HCT116 (cell line): ENCODE results near the gene XRN1. TPM values are rescaled to one million over a fixed set of nuclear protein-coding genes. Genes with fewer than 3 reads are reported as not detected.
"Not testable (repeated sequence)": the region's sequence is repeated elsewhere in the genome, so short reads cannot be mapped to it uniquely, and the experiment has no call there.

Experiments used
- ATAC-seq: fragments of 200-7000 bp; cut with Tn5 transposase; 2 replicates; pipeline ENCODE4 v1.9.1; 2020; ENCODE audit warnings: mild to moderate bottlenecking, moderate library complexity
- BruUV-seq: library from RNA; stranded (reverse); fragments of 400-500 nt; replicated peaks from 2 replicates; lab custom pipeline; 2021; lab: Mats Ljungman, UMichigan
- CTCF ChIA-PET: fragments of 300-600 bp; sonication (Branson Sonifier 250); formaldehyde crosslinking; loops from one replicate; lab custom pipeline; 2021; ENCODE audit warnings: antibody characterized with exemption; lab: Charles Lee
- POLR2A ChIA-PET: fragments of 300-600, 350-600 bp; sonication (Branson Sonifier 250); formaldehyde crosslinking; loops from one replicate; lab custom pipeline; 2021; ENCODE audit warnings: antibody characterized with exemption; lab: Charles Lee
- RAD21 ChIA-PET, 2 experiments: fragments of 300-600 bp; sonication (Branson Sonifier 250); formaldehyde crosslinking; loops; one replicate each; lab custom pipeline; 2023; ENCODE audit warnings: low total read pairs in 2 of 2; ENCODE audit not compliant: uncharacterized antibody in 2 of 2, unreplicated experiment in 2 of 2, low non-redundant PET in 1 of 2; lab: Charles Lee
- DNase-seq: peaks from one replicate; pipeline ENCODE4 v3.0.0-alpha.2; 2010; ENCODE audit warnings: low read depth, low spot score
- H2AFZ ChIP-seq: fragments of 200-600 bp; shearing (Covaris generic), sonication (generic); 2 replicates; pipeline ENCODE4 v1.6.1; 2017; ENCODE audit warnings: low read depth, mixed run types, mixed read lengths, antibody characterized with exemption, low read length; ENCODE audit not compliant: poor library complexity, severe bottlenecking
- H3K27ac ChIP-seq: 2 replicates; pipeline ENCODE4 v1.5.1; 2012; ENCODE audit warnings: low read depth, low read length
- H3K27me3 ChIP-seq: fragments of 200-600 bp; sonication (generic); 2 replicates; pipeline ENCODE4 v1.6.1; 2016; ENCODE audit warnings: mixed run types, low read length, mixed read lengths; ENCODE audit not compliant: insufficient read depth
- H3K36me3 ChIP-seq, 2 experiments: fragments of 200-500 bp in 1 of 2; fragments of 200-600 bp in 1 of 2; sonication (Bioruptor generic) in 1 of 2; sonication (generic) in 1 of 2; 2 replicates each; pipeline versions ENCODE4 v1.5.1 to v1.6.1; 2014 to 2016; ENCODE audit warnings: low read length in 2 of 2, inconsistent platforms in 1 of 2, mixed read lengths in 1 of 2, mixed run types in 1 of 2; ENCODE audit not compliant: insufficient read depth in 2 of 2, control insufficient read depth in 1 of 2
- H3K4me1 ChIP-seq, 2 experiments: fragments of 200-600 bp in 1 of 2; sonication (generic) in 1 of 2; 2 replicates each; pipeline versions ENCODE4 v1.5.1 to v1.6.1; 2012 to 2017; ENCODE audit warnings: low read length in 2 of 2, inconsistent platforms in 1 of 2, mild to moderate bottlenecking in 1 of 2, mixed read lengths in 1 of 2, mixed run types in 1 of 2, moderate library complexity in 1 of 2; ENCODE audit not compliant: insufficient read depth in 2 of 2, control insufficient read depth in 1 of 2
- H3K4me2 ChIP-seq: fragments of 200-600 bp; sonication (generic); 2 replicates; pipeline ENCODE4 v1.6.1; 2017; ENCODE audit warnings: mixed run types, low read length, mixed read lengths
- H3K4me3 ChIP-seq, 2 experiments: fragments of 200-600 bp in 1 of 2; sonication (generic) in 1 of 2; replicated peaks in 1 of 2; 2 replicates each; pipeline ENCODE4 v1.5.1; 2011 to 2016; ENCODE audit warnings: low read length in 2 of 2, control low read depth in 1 of 2, low read depth in 1 of 2, mild to moderate bottlenecking in 1 of 2, mixed read lengths in 1 of 2, mixed run types in 1 of 2
- H3K79me2 ChIP-seq: fragments of 200-600 bp; sonication (generic); 2 replicates; pipeline ENCODE4 v1.6.1; 2017; ENCODE audit warnings: mild to moderate bottlenecking, mixed run types, low read length, moderate library complexity, mixed read lengths; ENCODE audit not compliant: insufficient read depth
- H3K9ac ChIP-seq: fragments of 200-600 bp; sonication (generic); 2 replicates; pipeline ENCODE4 v1.6.1; 2016; ENCODE audit warnings: low read length, mixed read lengths
- H3K9me2 ChIP-seq: fragments of 200-600 bp; sonication (generic), shearing (Covaris generic); 2 replicates; pipeline ENCODE4 v1.6.1; 2017; ENCODE audit warnings: mixed run types, mild to moderate bottlenecking, moderate library complexity; ENCODE audit not compliant: insufficient read depth
- H3K9me3 ChIP-seq, 2 experiments: fragments of 200-500 bp in 1 of 2; fragments of 200-600 bp in 1 of 2; sonication (Bioruptor generic) in 1 of 2; sonication (generic) in 1 of 2; 2 replicates each; pipeline ENCODE4 v1.6.1; 2014 to 2017; ENCODE audit warnings: low read length in 2 of 2, mixed read lengths in 2 of 2, inconsistent platforms in 1 of 2, low read depth in 1 of 2, mild to moderate bottlenecking in 1 of 2, mixed run types in 1 of 2, moderate library complexity in 1 of 2; ENCODE audit not compliant: control insufficient read depth in 1 of 2, insufficient read depth in 1 of 2
- H4K20me1 ChIP-seq: fragments of 200-600 bp; sonication (generic), shearing (Covaris generic); 2 replicates; pipeline ENCODE4 v1.6.1; 2017; ENCODE audit warnings: mixed run types, mild to moderate bottlenecking, moderate library complexity; ENCODE audit not compliant: insufficient read depth
- CBX3 ChIP-seq: IDR thresholded peaks from 2 replicates; pipeline ENCODE4 v1.6.1; 2012; ENCODE audit warnings: low read depth
- EZH2phosphoT487 ChIP-seq: fragments of 200-600 bp; IDR thresholded peaks from 2 replicates; pipeline ENCODE4 v1.6.1; 2018; ENCODE audit warnings: antibody characterized with exemption, borderline replicate concordance
- JUND ChIP-seq: IDR thresholded peaks from 2 replicates; pipeline ENCODE4 v1.6.1; 2012
- POLR2A ChIP-seq: IDR thresholded peaks from 2 replicates; pipeline ENCODE4 v1.7.0; 2011; ENCODE audit warnings: borderline replicate concordance; ENCODE audit not compliant: insufficient read depth, insufficient read length; ENCODE audit errors: extremely low read depth
- SIN3A ChIP-seq: IDR thresholded peaks from 2 replicates; pipeline ENCODE4 v1.6.1; 2012; ENCODE audit warnings: low read depth
- SP1 ChIP-seq: IDR thresholded peaks from 2 replicates; pipeline ENCODE4 v1.6.1; 2012; ENCODE audit warnings: low read depth
- ZFX ChIP-seq: fragments of 450-650 bp; IDR thresholded peaks from 2 replicates; pipeline ENCODE4 v1.6.1; 2017
- ZNF274 ChIP-seq: fragments of 200-500 bp; sonication (Bioruptor generic); IDR thresholded peaks from 2 replicates; pipeline ENCODE4 v1.6.1; 2014; ENCODE audit warnings: mild to moderate bottlenecking, low read depth, low read length, inconsistent platforms
- intact Hi-C: fragments of 100-400 bp; cut with micrococcal nuclease; formaldehyde crosslinking; loops from 2 replicates; pipeline ENCODE4 v1.10.0; 2022
- total RNA-seq: library from RNA; stranded (reverse); gene quantifications from one replicate; pipeline ENCODE4 v1.2.1, GENCODE V29; 2021; ENCODE audit not compliant: unreplicated experiment
- TF ChIP-seq, protein P1 (sequence below): IDR thresholded peaks from 2 replicates; pipeline ENCODE4 v1.6.1; 2012
- TF ChIP-seq, protein P2 (sequence below), 3 experiments: fragments of 200-600 bp in 1 of 3; sonication (generic) in 1 of 3; IDR thresholded peaks in 2 of 3; conservative IDR thresholded peaks in 1 of 3; 2 replicates each; pipeline ENCODE4 v1.5.1; 2012 to 2017; ENCODE audit warnings: low read depth in 2 of 3, low read length in 2 of 3, antibody characterized with exemption in 1 of 3, borderline replicate concordance in 1 of 3, control low read depth in 1 of 3, mild to moderate bottlenecking in 1 of 3, mixed read lengths in 1 of 3, mixed run types in 1 of 3, moderate library complexity in 1 of 3; ENCODE audit not compliant: insufficient read depth in 1 of 3
- TF ChIP-seq, protein P3 (sequence below): IDR thresholded peaks from 2 replicates; pipeline ENCODE4 v1.6.1; 2012

XRN1 gene
- total RNA-seq, 1 experiment from 2014 or later: 21.3 TPM

DNA sequence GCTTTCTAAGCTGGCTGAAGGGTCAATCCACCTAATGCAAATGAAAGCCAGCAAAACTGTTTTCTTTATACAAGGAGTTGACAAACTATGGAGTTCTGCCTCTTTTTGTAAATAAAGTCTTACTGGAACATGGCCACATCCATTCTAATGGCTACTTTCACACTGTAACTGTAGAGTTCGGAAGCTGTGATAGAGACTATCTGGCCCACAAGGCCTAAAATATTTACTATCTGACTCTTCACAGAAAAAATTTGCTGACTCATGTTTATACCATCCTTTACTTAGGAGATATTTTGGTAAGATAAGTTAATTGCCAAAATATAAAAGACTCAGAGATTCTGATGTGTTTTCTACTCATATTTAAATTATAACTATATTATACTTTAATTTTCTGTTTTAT is 128.7 kb downstream of the XRN1 start:
- no peak for DNase-seq
- no peak overlapping the region for H2AFZ ChIP-seq
- intact Hi-C loops: no loop called here
- POLR2A ChIA-PET: no interaction called here
- H3K4me1 ChIP-seq: peaks cover 0 to 7% of the 10 kb centered on the region in 2 experiments; a peak in 3 of 4 replicates
- no peaks in the 10 kb centered on the region for H4K20me1 ChIP-seq
- TF ChIP-seq CBX3 (no peak), SP1 (no peak), ZNF274 (no peak), POLR2A (no peak), EZH2phosphoT487 (no peak), JUND (no peak), ZFX (no peak), SIN3A (no peak)
- TF ChIP-seq, protein P1, sequence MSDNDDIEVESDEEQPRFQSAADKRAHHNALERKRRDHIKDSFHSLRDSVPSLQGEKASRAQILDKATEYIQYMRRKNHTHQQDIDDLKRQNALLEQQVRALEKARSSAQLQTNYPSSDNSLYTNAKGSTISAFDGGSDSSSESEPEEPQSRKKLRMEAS: no peak
- CTCF ChIA-PET: no interaction called here
- H3K36me3 ChIP-seq: no peaks in the 10 kb centered on the region
- H3K9me2 ChIP-seq: no peaks in the 10 kb centered on the region
- H3K9me3 ChIP-seq: no peaks in the 10 kb centered on the region
- no peaks in the 10 kb centered on the region for H3K79me2 ChIP-seq
- ATAC-seq: no peak
- no TSS peak for BruUV-seq
- H3K9ac ChIP-seq: no peak overlapping the region
- H3K4me2 ChIP-seq: no peak overlapping the region
- RAD21 ChIA-PET: no interaction called here
- no peaks in the 10 kb centered on the region for H3K27me3 ChIP-seq
- H3K4me3 ChIP-seq: no peak overlapping the region
- H3K27ac ChIP-seq: no peak overlapping the region

DNA sequence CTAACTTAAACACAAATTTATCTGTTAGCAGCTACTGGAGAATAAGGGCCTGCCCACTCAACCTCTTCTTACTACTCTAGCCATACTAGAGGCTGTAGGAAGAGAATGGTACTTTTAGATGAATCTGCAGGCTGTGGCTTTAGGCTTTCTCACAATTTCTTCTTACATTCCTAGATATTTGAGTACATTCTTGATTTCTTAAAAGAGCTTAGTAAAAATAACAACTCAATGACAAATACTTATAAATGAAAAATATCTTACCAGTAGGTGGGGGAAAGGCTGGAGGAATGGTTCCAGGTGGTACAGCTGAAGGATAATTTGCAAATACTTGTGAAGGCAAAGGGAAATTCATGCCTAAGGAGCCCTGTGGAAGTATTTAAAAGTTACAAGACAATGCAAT is 129.5 kb downstream of the XRN1 start:
- DNase-seq (no peak), ATAC-seq (no peak)
- ChIA-PET CTCF (no interaction called here), POLR2A (no interaction called here), RAD21 (no interaction called here)
- H3K79me2 ChIP-seq: no peaks in the 10 kb centered on the region
- H3K27ac ChIP-seq: no peak overlapping the region
- H2AFZ ChIP-seq: no peak overlapping the region
- peaks cover 0 to 7% of the 10 kb centered on the region in 2 experiments; a peak in 3 of 4 replicates for H3K4me1 ChIP-seq
- no peaks in the 10 kb centered on the region for H4K20me1 ChIP-seq
- no peaks in the 10 kb centered on the region for H3K36me3 ChIP-seq
- no peak overlapping the region for H3K4me2 ChIP-seq
- H3K9me2 ChIP-seq: no peaks in the 10 kb centered on the region
- no peak overlapping the region for H3K9ac ChIP-seq
- intact Hi-C loops: no loop called here
- TF ChIP-seq, protein P2, sequence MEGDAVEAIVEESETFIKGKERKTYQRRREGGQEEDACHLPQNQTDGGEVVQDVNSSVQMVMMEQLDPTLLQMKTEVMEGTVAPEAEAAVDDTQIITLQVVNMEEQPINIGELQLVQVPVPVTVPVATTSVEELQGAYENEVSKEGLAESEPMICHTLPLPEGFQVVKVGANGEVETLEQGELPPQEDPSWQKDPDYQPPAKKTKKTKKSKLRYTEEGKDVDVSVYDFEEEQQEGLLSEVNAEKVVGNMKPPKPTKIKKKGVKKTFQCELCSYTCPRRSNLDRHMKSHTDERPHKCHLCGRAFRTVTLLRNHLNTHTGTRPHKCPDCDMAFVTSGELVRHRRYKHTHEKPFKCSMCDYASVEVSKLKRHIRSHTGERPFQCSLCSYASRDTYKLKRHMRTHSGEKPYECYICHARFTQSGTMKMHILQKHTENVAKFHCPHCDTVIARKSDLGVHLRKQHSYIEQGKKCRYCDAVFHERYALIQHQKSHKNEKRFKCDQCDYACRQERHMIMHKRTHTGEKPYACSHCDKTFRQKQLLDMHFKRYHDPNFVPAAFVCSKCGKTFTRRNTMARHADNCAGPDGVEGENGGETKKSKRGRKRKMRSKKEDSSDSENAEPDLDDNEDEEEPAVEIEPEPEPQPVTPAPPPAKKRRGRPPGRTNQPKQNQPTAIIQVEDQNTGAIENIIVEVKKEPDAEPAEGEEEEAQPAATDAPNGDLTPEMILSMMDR (IDR thresholded peaks at IDR 0.05 in 2 of 3, conservative IDR thresholded peaks at IDR 0.05 in 1 of 3; ENCODE audit: borderline replicate concordance in 1 of 3, insufficient read depth in 1 of 3, low read depth in 2 of 3, low read length in 2 of 3): no peak
- TF ChIP-seq SP1 (no peak), JUND (no peak)
- TF ChIP-seq, protein P3, sequence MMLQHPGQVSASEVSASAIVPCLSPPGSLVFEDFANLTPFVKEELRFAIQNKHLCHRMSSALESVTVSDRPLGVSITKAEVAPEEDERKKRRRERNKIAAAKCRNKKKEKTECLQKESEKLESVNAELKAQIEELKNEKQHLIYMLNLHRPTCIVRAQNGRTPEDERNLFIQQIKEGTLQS: no peak
- BruUV-seq: no TSS peak
- no peaks in the 10 kb centered on the region for H3K27me3 ChIP-seq
- no peak overlapping the region for H3K4me3 ChIP-seq
- H3K9me3 ChIP-seq: no peaks in the 10 kb centered on the region

DNA sequence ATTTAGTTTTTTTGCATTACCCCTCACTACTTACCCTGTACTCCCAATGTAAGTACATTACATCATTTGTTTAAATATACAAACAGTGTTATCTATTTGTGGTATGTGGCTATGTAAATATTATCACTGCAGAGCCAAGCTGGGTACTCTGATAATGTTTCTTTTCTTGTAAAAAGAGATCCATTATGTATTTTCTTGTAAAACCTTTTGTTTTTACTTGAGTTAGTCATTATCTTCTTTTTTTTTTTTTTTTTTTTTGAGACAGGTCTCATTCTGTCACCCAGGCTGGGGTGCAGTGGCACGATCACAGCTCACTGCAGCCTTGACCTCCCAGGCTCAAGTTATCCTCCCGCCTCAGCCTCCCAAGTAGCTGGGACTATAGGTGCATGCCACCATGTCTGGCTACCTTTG is 131.9 kb downstream of the XRN1 start:
- BruUV-seq, H3K4me2 ChIP-seq, H3K9me2 ChIP-seq, H2AFZ ChIP-seq, RAD21 ChIA-PET, ATAC-seq, H3K4me3 ChIP-seq, DNase-seq, intact Hi-C loops, H3K79me2 ChIP-seq, H3K9ac ChIP-seq, H3K27ac ChIP-seq, H4K20me1 ChIP-seq, H3K4me1 ChIP-seq, POLR2A ChIA-PET, CTCF ChIA-PET, H3K36me3 ChIP-seq, H3K27me3 ChIP-seq, H3K9me3 ChIP-seq: not testable (repeated sequence)
